HG02763 (cell line): ENCODE results near the gene CNPY1.
A peak's percentile ranks its signal among the peaks of the same experiment; 100 is the strongest.
"Not testable (repeated sequence)": the region's sequence is repeated elsewhere in the genome, so short reads cannot be mapped to it uniquely, and the experiment has no call there.

Experiments
- ATAC-seq: cut with Tn5 transposase; IDR thresholded peaks from one replicate; pipeline ENCODE4 v1.9.1; 2021; ENCODE audit warnings: mild to moderate bottlenecking, moderate library complexity; ENCODE audit not compliant: unreplicated experiment

The CNPY1 gene

DNA sequence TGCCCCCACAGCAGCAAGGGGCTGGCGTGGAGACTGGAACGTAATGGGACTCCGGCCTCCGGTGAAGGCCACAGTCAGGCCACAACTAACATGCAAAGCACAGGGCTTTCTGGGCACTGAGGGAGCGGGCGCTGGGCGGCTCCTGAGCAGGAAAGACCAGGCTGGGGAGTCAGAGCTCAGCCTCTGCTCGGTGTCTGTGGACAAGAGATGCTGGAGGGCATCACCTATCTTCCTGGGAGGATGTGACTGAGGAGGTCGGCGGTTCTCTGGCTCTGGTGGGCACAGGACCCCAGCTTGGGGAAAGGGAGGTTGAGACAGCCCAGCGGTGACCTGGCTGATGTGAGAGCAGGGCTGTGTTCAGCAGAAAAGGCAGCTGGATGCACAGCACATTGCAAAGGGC lies 11.7 kb downstream of the CNPY1 start:
- no peak for ATAC-seq

DNA sequence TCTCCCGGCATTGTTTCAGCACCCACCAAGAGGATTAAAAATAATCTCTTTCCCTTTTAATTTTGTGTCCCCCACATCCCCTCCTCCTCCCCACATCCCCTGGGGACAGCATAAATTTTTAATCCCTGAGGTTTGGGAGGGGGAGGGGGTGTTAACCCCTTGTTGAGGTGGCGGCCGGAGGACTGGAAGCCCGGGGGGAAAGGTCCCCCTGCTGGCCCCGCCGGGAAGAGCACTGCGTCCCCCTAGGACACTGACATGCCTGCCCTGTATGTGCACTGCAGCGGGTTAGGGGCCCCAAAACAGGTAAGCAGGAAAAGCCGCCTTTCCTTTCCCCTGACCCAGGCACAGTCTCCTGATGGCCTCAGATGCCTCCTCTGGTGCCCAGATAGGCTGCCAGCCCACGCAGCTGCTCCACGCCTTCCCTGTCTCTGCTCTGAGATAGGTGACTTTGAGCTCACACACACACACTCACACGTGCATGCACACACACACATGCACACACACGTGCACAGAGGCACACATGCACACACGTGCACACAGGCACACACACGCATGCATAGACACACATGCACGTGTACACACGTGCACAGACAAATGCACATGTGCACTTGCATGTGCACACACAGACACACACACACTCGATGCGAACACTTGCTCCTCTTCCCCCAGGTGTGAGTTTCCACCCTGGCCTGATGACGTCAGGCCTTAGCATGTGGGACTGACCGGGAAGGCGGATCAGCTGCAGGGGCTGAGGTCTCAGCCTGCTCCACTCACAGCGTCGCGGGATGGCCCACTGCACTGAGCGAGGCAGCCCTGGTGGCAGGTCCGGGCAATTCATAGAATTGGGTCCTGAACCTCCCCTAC lies 12.3 kb downstream of the CNPY1 start:
- ATAC-seq = peak; percentile 64

DNA sequence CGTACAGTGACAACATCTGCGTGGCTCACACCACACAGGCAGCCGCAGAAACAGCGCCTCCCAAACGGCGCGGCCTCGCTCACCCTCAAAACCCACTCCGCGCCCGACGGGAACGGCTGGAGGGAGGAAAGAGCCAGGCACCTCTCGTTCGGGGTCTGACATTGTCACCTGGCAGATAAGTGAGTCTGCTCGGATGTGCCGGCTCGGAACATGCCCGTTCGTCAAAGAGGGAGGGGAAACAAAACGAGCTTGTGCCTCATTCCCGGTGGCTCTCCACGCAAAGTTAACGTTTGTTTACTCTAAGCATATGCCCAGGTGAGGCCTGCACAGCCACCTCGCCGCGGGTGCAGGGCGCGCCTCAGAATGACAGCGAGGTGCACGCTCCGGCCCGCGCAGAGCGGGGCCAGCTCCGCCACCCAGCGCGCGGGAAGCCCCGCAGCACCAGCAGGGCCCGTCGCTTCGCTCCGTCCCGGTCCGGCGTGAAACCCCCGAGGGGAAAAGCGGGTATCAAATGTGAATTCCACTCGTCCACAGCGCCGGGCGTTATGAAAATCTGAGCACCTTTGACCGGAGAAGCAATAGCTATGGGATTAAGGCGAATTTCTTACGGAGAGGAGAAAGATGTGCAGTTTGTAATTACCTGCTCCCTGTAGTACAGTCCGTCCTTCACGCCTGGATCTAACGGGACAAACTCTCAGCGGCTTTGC lies 13.1 kb downstream of the CNPY1 start:
- peak; percentile 20 for ATAC-seq

DNA sequence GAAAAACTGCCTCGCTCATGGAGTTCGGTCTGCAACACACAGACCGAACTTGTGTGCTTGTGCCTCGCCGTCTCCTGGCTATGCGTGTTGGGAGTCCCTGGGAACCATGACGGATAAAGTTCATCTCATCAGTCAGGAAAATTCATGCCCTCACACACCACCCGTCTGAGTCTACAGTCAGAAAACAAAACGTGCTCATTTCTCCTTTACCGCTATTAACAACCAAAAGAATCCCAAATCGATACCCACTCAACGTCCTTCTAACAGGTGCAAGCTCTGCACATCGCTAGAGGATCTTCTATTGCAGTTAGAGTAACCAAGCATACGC lies 13.6 kb downstream of the CNPY1 start:
- no peak for ATAC-seq

DNA sequence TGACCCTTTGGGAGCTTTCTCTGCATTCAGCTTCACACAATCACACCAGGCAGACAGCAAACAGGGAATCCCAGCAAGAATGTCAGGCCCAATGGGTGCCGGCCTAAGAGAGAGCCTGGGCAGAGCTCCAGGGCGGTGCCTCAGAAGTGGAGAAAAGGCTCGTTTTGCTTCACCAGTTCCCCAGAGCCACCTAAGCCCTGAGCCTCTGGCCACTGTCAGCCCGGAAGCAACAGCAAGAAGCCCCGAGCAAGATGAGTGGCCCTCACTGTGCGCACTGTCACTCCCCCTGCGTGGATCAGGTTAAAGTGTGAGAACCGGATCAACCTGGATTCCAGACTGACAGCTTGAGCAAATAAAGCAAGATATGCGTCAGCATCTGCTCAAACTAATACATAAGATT lies 14.7 kb downstream of the CNPY1 start:
- no peak for ATAC-seq

DNA sequence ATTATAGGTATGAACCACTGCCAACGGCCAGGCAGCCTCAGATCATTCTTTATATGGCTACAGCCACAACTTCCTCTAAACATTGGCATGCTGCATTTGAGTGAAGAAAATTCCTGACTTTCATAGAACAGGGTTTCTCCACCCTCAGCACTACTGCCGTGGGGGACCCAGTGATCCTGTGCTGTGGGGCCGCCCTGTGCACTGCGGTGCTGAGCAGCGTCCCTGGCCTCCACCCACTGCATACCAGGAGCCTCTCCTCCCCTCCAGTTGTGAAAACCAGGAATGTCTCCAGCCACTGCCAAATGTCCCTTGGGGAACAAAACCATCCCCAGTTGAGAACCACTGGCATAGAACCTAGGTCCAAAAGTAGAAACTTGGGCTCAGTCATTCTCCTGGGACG lies 15.8 kb downstream of the CNPY1 start:
- no peak for ATAC-seq

DNA sequence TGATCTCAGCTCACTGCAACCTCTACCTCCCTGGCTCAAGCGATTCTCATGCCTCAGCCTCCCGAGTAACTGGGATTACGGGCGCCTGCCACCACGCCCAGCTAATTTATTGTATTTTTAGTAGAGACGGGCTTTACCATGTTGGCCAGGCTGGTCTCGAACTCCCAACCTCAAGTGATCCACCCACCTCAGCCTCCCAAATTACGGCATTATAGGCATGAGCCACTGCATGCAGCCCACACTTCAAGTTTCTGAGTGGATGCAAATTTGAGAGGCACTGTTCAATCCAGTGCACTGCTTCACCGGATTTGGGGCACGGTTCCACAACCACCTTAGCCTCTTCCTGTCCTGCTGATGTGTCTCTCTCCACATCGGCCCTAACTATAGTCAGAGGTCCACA lies 16.5 kb downstream of the CNPY1 start:
- no peak for ATAC-seq

DNA sequence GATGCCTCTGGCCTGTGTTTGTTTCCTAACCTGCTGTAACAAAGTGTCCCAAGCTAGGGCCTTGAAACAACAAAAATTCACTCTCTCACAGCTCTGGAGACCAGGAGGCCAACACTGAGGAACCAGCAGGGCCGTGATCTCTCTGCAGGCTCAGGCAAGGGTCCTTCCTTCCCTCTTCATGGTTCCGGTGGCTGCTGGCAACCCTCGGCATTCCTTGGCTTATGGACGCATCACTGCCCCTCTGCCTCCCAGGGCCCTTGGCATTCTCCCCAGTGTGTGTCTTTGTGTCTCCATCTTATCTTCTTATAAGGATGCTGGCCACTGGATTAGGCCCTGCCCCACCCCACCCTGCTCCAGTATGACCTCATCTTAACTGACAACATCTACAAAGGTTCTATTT lies 17.0 kb downstream of the CNPY1 start:
- ATAC-seq = no peak

DNA sequence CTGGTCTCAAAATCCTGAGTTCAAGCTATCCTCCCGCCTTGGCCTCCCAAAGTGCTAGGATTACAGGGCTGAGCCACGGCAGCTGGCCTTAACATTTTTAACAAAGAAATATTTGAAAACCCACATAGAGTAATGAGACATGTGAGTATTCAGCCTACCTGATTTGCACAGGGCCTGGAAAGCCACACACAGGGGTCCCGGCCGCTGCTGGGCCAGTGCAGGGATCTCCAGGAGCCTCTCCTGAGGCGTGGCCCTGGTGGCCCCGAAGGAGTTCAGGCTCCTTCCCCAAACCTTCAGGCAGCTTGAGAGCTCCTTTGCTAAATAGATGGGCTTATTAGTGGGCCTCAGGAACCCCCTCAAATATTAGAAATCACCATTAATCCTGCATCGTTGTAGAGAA lies 18.7 kb downstream of the CNPY1 start:
- ATAC-seq = no peak

DNA sequence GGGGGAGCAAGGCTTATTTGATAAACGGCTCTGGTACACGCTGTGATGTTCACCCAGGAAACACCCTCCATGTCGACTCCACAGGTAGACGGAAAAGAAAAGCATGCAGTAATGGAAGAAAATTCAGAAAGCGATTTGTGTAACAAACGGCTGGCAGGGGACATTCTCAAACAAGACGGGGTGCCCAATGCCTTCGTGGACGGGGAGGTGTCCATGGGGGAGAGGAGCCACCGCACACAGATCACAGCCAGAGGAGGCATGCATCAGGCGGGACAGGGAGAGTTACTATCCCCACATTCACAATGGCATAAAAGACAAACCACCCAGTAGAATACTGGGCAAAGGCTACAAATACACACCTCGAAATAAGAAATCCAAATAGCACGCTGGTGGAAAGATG lies 20.1 kb downstream of the CNPY1 start:
- no peak for ATAC-seq

DNA sequence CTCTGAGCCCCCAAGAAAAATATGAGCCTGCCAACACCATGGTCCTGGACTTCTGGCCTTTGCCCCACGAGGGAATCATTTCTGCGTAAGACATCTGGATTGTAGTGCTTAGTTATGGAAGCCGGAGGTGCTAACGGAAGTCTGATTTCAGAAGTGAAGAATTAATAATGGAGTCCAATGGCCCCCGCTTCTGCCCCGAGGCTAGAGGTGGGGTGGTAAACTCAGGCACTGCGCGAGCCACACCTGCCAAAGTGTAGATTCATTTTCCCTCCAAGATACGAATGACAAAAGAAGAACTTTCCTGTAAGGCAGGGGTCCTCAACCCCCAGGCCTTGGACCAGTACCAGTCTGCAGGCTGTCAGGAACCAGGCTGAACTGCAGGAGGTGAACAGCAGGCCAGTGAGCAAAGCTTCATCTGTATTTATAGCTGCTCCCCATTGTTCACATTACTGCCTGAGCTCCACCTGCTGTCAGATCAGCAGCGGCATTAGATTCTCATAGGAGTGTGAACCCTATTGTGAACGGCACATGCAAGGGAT lies 22.3 kb downstream of the CNPY1 start:
- ATAC-seq = no peak

DNA sequence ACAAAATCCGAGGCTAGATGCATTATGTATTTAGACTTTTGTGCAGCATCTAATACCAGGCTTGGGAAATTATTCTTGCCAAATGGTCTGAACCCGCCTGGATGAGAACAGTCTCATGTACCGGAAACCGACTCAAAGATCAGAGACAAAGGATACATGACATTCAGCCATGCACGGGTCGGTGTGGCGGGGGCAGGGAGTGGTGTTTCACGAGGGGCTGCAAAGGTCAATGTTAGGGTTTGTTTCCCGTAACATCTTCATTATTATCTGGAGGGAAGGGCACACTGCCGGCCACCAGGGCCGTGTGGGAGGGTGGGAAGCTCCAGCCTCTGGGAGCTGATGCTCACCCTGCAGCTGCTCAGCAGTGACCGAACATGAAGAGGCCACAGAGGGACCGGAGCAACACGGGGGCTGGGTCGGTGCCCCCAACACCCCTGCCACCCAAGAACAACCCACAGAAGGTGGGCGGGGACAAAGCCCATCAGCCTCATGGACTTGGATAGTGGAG lies 23.1 kb downstream of the CNPY1 start:
- ATAC-seq = no peak

DNA sequence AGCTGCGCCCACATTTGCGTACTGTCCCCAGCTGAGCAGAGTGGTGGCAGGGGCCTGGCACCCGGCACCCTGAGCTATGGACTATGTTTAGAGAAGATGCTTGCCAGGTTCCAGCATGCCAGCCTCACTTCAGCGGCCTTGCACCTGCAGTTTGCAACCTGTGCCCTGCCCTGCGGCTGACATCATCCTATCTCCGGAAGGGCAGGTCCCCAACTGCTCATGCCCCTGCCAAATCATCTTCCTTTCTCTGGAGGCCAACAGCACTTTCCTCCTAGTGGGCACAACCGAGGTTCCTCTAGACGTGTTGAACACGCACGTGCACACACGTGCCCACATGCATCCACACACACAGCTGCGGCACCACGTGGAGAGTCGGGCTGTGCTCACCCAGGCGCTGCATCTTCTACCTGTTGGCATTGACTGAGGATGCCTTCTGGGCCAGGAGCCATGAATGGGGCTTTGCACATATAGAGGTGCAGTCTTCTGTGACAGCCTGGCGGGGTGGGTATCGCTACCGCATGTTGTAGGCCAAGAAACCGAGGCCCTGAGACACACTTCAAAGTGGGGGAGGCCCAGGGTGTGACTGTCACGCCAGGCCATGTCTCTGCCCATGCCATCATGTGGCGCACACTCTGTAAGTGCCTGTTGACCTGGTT lies 24.5 kb downstream of the CNPY1 start:
- no peak for ATAC-seq

DNA sequence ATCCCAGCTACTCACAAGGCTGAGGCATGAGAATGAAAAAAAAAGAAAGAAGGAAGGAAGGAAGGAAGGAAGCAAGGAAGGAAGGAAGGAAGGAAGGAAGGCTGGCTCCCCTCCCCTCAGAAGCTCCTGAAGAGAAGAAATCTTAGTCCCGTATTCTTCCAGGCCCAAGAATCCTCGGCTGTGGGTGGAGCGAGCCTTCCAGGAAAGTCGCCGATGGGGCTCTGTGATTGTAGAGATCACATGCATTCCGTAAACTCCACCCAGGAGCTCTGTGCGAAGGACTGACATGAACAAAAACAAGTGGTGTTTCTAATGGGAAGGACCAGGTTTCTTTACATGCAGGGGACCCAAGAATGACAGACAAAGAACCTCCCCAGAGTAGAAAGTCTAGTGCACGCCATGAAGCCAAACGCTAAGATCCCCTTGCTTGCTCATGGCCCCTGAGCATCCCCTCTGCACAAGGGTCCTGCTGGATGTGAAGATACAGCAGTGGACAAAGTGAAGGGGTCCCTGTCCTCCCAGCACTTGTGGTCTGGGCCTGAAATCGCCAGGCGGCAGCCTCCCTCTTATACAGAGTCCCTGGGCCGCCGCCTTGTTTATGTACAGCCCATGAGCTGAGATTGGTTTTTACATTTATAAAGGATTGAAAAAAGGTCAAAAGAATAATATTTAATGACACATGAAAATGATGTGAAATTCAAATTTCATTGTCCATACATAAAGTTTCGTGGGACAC lies 25.2 kb downstream of the CNPY1 start:
- no peak for ATAC-seq

DNA sequence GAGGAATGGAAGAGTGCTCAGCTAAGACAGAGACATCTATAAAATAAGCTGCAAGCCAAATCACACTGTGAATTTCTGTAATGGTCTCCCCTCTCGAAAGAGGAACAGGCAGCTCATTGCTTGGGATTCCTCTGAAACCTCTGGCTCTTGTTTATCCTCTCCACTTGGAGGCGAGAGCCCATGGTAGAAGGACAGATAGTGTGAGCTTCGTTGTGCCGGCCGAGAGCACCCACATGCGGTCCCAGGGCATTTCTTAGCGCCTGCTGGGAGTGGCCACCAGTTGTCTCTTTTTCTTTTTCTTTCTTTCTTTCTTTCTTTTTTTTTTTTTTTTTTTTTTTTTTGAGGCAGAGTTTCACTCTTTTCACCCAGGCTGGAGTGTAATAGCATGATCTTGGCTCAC lies 26.2 kb downstream of the CNPY1 start:
- no peak for ATAC-seq

DNA sequence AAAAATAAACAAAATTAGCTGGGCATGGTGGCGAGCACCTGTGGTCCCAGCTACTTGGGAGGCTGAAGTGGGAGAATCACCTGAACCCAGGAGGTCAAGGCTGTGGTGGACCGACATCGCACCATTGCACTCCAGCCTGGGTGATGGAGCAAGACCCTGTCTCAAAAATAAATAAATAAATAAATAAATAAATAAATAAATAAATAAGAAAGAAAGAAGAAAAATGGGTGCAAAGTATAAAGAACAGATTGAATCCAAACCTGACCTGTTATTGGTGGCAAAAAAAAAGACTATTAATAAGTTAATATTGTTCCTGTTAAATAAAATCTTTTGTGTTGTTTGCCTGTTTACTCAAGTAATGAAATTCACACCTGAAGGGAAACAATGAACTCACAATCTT lies 27.0 kb downstream of the CNPY1 start:
- ATAC-seq = not testable (repeated sequence)

DNA sequence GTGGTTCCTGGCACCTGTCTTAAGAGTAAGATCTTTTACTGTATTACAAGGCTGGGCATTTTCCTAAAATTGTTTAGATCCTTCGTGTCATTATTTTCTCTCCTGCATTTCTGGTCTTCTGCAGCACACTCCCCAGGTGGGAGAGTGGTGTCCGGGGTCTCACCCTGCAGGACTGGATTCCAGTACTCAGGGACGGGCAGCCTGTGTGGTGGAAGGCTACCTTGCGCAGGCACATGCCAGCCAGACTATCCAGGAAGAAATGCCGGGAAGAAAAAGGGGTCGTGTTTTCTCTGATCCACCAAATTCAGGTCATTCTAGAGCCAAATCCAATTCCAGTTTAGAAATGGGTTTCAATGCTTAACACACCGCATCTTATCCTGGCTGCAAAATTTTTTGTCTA lies 27.7 kb downstream of the CNPY1 start:
- no peak for ATAC-seq

DNA sequence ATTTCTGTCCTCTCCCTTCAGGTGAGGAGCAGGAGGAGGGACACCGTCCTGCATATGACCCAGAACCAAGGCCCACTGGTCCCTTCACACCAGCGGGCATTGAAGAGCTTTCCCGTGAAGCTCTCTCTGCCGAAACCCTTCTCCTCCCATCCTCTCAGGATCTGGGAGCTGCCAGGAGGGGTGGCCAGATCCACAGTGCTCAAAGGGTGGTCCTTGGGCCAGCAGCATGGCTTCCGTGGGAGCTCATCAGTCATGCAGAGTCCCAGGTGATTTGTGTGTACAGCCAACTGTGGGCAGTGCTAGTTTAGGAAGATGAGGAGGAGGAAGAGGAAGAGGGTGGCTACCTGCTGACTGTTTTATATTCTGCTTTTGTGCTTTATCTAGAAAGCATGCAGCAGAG lies 28.4 kb downstream of the CNPY1 start:
- ATAC-seq = no peak

DNA sequence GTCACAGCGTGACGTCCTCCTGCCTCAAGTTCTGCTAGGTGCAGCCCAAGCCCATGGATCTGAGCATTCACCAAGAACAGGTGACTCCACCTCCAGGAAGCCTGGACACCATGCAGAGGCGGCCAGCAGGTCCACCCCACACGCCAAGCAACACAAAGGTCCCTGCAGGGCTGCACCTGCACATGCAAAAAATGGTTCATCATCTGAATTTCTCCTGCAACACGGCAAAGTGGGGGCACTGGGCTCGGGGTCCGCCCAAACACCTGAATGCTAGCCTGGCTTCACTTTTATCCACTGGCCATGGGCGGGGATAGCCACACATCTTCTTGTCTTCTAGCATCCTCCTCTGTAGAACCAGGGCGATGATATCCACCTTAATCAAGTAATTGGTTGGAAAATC lies 28.9 kb downstream of the CNPY1 start:
- no peak for ATAC-seq

DNA sequence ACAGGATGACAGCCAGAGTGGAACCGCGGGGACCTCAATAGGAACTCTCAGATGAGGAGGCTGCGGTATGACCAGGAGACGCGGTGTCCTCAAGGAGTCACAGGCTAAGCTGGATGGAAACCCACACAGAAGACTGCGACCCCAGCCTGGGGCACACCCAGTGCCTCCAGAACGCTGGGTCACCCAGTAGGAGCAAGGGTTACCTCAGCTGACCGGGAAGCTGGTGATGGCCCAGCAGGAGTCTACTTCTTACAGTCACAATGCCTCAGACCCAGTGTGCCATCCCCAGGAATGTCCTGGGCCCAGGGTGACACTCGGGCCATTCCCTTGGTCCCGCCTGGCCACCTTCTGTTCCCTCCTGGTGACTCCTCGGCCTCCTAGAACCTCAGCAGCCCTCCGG lies 29.9 kb downstream of the CNPY1 start:
- no peak for ATAC-seq

DNA sequence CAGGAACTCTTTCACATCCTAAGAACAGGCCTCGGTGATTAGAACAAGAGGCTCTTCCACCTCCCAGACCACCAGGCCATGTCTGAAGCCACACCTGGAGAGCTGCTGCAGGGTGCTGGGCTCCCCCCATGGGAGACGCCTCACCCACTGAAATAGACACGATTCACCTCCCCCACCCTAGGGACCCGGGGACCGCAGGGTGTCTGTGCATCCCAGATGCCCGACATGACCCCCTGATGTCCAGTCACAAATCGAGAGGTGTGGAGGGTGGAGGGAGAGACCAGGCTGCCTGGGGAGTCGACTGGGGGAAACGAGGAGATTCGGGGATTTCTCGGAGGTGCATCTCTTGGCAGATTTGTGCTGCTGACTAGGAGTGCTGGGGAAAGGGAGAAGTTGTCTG lies 31.0 kb downstream of the CNPY1 start:
- ATAC-seq = no peak
